ENCODE measurements around the gene MARCKS. TPM values are rescaled to one million over a fixed set of nuclear protein-coding genes. Genes with fewer than 3 reads are reported as not detected.
A peak's percentile ranks its signal among the peaks of the same experiment; 100 is the strongest.

MARCKS gene
- total and polyA plus RNA-seq, 2 experiments from 2014 or later: 105 to 210 TPM

- H3K9me3 ChIP-seq (ENCODE audit: low read depth): no peaks in the 10 kb centered on the region
- H3K4me2 ChIP-seq (ENCODE audit: unreplicated experiment): no peak overlapping the region
- no peaks in the 10 kb centered on the region for H4K20me1 ChIP-seq (ENCODE audit: insufficient read depth)
- H3K4me3 ChIP-seq: no peak overlapping the region
- H3K9ac ChIP-seq: no peak overlapping the region
- WGBS, 2 experiments (ENCODE audit: low coverage in 1 of 2, low lambda C conversion rate in 2 of 2, missing lambda C conversion rate in 2 of 2): 71 to 78% methylated on average over 3 of the region's 3 CpGs
- no peak for DNase-seq
- TF ChIP-seq EZH2phosphoT487 (IDR thresholded peaks at IDR 0.05; ENCODE audit: insufficient read depth, low read depth) (no peak), EZH2 (IDR thresholded peaks at IDR 0.05; ENCODE audit: insufficient read depth, poor library complexity, severe bottlenecking) (no peak)
- no peaks in the 10 kb centered on the region for H3K4me1 ChIP-seq (ENCODE audit: insufficient read depth)
- in situ Hi-C loops (cut with MboI): loop anchor here (10.0 kb wide), 2 partner anchors 158 to 438 kb away; no protein-coding TSS in a partner anchor
- no peak overlapping the region for H3K27ac ChIP-seq
- peaks cover 31% of the 10 kb centered on the region for H3F3A ChIP-seq (ENCODE audit: insufficient read depth)
- H2AFZ ChIP-seq: no peak overlapping the region
- H3K36me3 ChIP-seq (ENCODE audit: low read depth): no peaks in the 10 kb centered on the region
- H3K79me2 ChIP-seq (ENCODE audit: insufficient read depth): peaks cover 21% of the 10 kb centered on the region
- H3K9me2 ChIP-seq (ENCODE audit: insufficient read depth): no peaks in the 10 kb centered on the region
- H3K27me3 ChIP-seq (replicated peaks; ENCODE audit: insufficient read depth): no peaks in the 10 kb centered on the region
These were observed 3.9 kb upstream of the MARCKS start for GRCh38 chr6:113853252-113853651.

- TF ChIP-seq EZH2 (IDR thresholded peaks at IDR 0.05; ENCODE audit: insufficient read depth, poor library complexity, severe bottlenecking): no peak
- TF ChIP-seq EZH2phosphoT487 (IDR thresholded peaks at IDR 0.05; ENCODE audit: insufficient read depth, low read depth): no peak
- 3 to 8% methylated on average over 35 to 56 of the region's 56 CpGs for WGBS, 2 experiments (ENCODE audit: low coverage in 1 of 2, low lambda C conversion rate in 2 of 2, missing lambda C conversion rate in 2 of 2)
- Histone ChIP-seq H3K4me2 (ENCODE audit: unreplicated experiment) (peak overlapping the region; percentile 91), H3K9me3 (ENCODE audit: low read depth) (no peaks in the 10 kb centered on the region), H4K20me1 (ENCODE audit: insufficient read depth) (no peaks in the 10 kb centered on the region), H2AFZ (peak overlapping the region; percentile 95), H3K4me1 (ENCODE audit: insufficient read depth) (no peaks in the 10 kb centered on the region), H3K27me3 (replicated peaks; ENCODE audit: insufficient read depth) (no peaks in the 10 kb centered on the region), H3K79me2 (ENCODE audit: insufficient read depth) (peaks cover 32% of the 10 kb centered on the region), H3K9ac (peak overlapping the region; percentile 100), H3K9me2 (ENCODE audit: insufficient read depth) (no peaks in the 10 kb centered on the region), H3K4me3 (peak overlapping the region; percentile 100), H3K27ac (peak overlapping the region; percentile 100), H3K36me3 (ENCODE audit: low read depth) (no peaks in the 10 kb centered on the region), H3F3A (ENCODE audit: insufficient read depth) (peaks cover 34% of the 10 kb centered on the region)
- in situ Hi-C loops (cut with MboI): loop anchor here (10.0 kb wide), 2 partner anchors 160 to 440 kb away; no protein-coding TSS in a partner anchor
- DNase-seq: peak; percentile 80
These were observed 2.3 kb upstream of the MARCKS start for GRCh38 chr6:113854531-113855499.

GRCh38 chr6:113855500-113856374 lies 1.4 kb upstream of the MARCKS start:
- H3K9me3 ChIP-seq (ENCODE audit: low read depth): no peaks in the 10 kb centered on the region
- H3K27ac ChIP-seq: peak overlapping the region; percentile 100
- peak overlapping the region; percentile 100 for H3K9ac ChIP-seq
- in situ Hi-C loops (cut with MboI): loop anchor here (10.0 kb wide), 2 partner anchors 161 to 441 kb away; no protein-coding TSS in a partner anchor
- peak overlapping the region; percentile 100 for H3K4me3 ChIP-seq
- peak; percentile 71 for DNase-seq
- 0 out of 2 replicates have a peak, but pooled peaks cover 4% of the 10 kb centered on the region for H3K36me3 ChIP-seq (ENCODE audit: low read depth)
- no peaks in the 10 kb centered on the region for H3K27me3 ChIP-seq (replicated peaks; ENCODE audit: insufficient read depth)
- TF ChIP-seq EZH2 (IDR thresholded peaks at IDR 0.05; ENCODE audit: insufficient read depth, poor library complexity, severe bottlenecking) (no peak), EZH2phosphoT487 (IDR thresholded peaks at IDR 0.05; ENCODE audit: insufficient read depth, low read depth) (no peak)
- whole genome bisulfite sequencing, 2 experiments (ENCODE audit: low coverage in 1 of 2, low lambda C conversion rate in 2 of 2, missing lambda C conversion rate in 2 of 2): 0 to 1% methylated on average over 27 of the region's 27 CpGs
- no peaks in the 10 kb centered on the region for H3K4me1 ChIP-seq (ENCODE audit: insufficient read depth)
- no peaks in the 10 kb centered on the region for H4K20me1 ChIP-seq (ENCODE audit: insufficient read depth)
- H3K4me2 ChIP-seq (ENCODE audit: unreplicated experiment): peak overlapping the region; percentile 90
- H3F3A ChIP-seq (ENCODE audit: insufficient read depth): peaks cover 37% of the 10 kb centered on the region
- peak overlapping the region; percentile 76 for H2AFZ ChIP-seq
- peaks cover 37% of the 10 kb centered on the region for H3K79me2 ChIP-seq (ENCODE audit: insufficient read depth)
- H3K9me2 ChIP-seq (ENCODE audit: insufficient read depth): no peaks in the 10 kb centered on the region

GRCh38 chr6:113856375-113856624 lies 845 bp upstream of the MARCKS start:
- no peaks in the 10 kb centered on the region for H3K27me3 ChIP-seq (replicated peaks; ENCODE audit: insufficient read depth)
- in situ Hi-C loops (cut with MboI): loop anchor here (10.0 kb wide), 2 partner anchors 161 to 441 kb away; no protein-coding TSS in a partner anchor
- 1% methylated on average over 10 of the region's 10 CpGs for WGBS, 2 experiments (ENCODE audit: low coverage in 1 of 2, low lambda C conversion rate in 2 of 2, missing lambda C conversion rate in 2 of 2)
- no peaks in the 10 kb centered on the region for H4K20me1 ChIP-seq (ENCODE audit: insufficient read depth)
- peak overlapping the region; percentile 90 for H3K4me2 ChIP-seq (ENCODE audit: unreplicated experiment)
- H3K36me3 ChIP-seq (ENCODE audit: low read depth): peaks cover 6% of the 10 kb centered on the region
- peak overlapping the region; percentile 100 for H3K9ac ChIP-seq
- H3F3A ChIP-seq (ENCODE audit: insufficient read depth): peaks cover 42% of the 10 kb centered on the region
- TF ChIP-seq EZH2 (IDR thresholded peaks at IDR 0.05; ENCODE audit: insufficient read depth, poor library complexity, severe bottlenecking) (no peak), EZH2phosphoT487 (IDR thresholded peaks at IDR 0.05; ENCODE audit: insufficient read depth, low read depth) (no peak)
- no peaks in the 10 kb centered on the region for H3K9me3 ChIP-seq (ENCODE audit: low read depth)
- DNase-seq: no peak
- H3K79me2 ChIP-seq (ENCODE audit: insufficient read depth): peaks cover 42% of the 10 kb centered on the region
- no peaks in the 10 kb centered on the region for H3K9me2 ChIP-seq (ENCODE audit: insufficient read depth)
- peak overlapping the region; percentile 76 for H2AFZ ChIP-seq
- peak overlapping the region; percentile 100 for H3K4me3 ChIP-seq
- H3K27ac ChIP-seq: peak overlapping the region; percentile 100
- peaks cover 2% of the 10 kb centered on the region for H3K4me1 ChIP-seq (ENCODE audit: insufficient read depth)
